ENCODE results near the gene FHOD3.

FHOD3 gene

DNA sequence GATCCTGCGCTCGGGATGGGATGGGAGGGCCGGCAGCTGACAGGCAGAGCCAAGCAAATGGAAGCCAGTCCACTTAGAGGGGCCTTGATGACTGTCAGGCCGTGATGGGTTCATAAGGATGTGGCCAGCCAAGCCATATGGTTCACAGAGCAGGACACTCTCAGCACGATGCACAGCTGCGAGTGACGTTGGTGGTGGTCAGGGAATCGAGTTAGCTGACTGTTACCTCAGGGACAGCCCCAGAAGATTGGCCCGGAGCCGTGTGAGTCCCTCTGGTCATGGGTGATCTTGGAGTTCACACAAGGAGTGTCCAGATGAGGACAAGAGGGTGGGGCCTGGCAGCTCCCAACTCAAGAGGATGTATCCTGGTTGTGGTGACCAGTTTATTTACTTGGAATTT is 461.1 kb downstream of the FHOD3 start:
- Histone ChIP-seq H3K4me3 (ENCODE audit: low read depth, low read length) (no peak overlapping the region), H3K36me3 (ENCODE audit: control insufficient read depth in 2 of 2, insufficient read depth in 1 of 2, low read length in 2 of 2) (peaks cover 0 to 6% of the 10 kb centered on the region in 2 experiments; a peak in 1 of 3 replicates), H3K4me1 (ENCODE audit: control insufficient read depth, insufficient read depth, low read length) (no peaks in the 10 kb centered on the region), H3K27ac (ENCODE audit: extremely low read depth, low read depth, low read length) (no peak overlapping the region), H3K9me3 (ENCODE audit: control insufficient read depth, insufficient read depth, low read depth, low read length) (no peaks in the 10 kb centered on the region)
- TF ChIP-seq ZNF394 (tag by site-specific recombination; IDR thresholded peaks at IDR 0.05; ENCODE audit: borderline replicate concordance) (no peak), ZNF157 (tag by site-specific recombination; IDR thresholded peaks at IDR 0.05) (no peak), ZNF610 (tag by site-specific recombination; IDR thresholded peaks at IDR 0.05; ENCODE audit: borderline replicate concordance) (no peak), ZEB2 (tag by site-specific recombination; IDR thresholded peaks at IDR 0.05) (no peak), ZFP37 (tag by site-specific recombination; IDR thresholded peaks at IDR 0.05) (no peak), ZFP41 (tag by site-specific recombination; IDR thresholded peaks at IDR 0.05; ENCODE audit: borderline replicate concordance) (no peak), ZNF350 (tag by site-specific recombination; IDR thresholded peaks at IDR 0.05) (no peak), ZNF146 (tag by site-specific recombination; IDR thresholded peaks at IDR 0.05) (no peak)
- CTCF ChIA-PET, result interaction anchor here (1.1 to 3.6 kb wide), 2 partner anchors 52 to 71 kb away, joined by 3 to 35 read pairs; no protein-coding TSS in a partner anchor
- POLR2A ChIA-PET, result no interaction called here

DNA sequence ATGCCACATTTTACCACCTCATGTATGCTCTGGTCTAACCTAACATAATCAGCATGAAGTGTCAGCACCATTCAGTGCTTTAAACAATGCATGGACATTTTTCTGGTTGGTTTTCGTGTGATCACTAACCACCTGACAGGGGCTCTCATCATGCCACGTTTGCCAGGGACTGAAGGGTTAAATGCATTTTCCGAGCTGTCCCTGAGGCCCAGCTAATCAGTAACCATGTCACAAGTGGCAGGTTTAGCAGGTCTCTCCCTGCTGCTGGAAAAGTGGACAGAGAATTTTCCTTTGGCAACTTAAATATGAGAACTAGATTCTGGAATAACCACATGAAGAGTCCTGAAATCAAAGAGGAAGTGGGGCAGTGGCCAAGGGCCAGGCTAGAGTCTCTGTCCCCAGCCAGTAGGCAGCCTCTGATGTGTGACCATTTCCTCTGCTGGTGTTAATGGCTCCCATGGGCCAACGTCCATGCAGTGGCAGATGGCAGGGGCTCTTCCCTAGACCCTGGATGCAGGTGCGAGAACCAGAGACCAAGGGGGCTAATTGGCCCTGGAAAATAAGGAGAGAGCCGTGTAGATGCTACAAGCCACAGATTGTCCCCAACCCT is 461.8 kb downstream of the FHOD3 start:
- ChIA-PET POLR2A (no interaction called here), CTCF (interaction anchor here (1.1 to 3.6 kb wide), 3 partner anchors 11 to 72 kb away, joined by 3 to 35 read pairs (median 5); no protein-coding TSS in a partner anchor)
- H3K4me3 ChIP-seq (ENCODE audit: low read depth, low read length), result no peak overlapping the region
- TF ChIP-seq KLF10 (tag by site-specific recombination; IDR thresholded peaks at IDR 0.05), result no peak
- no peak for TF ChIP-seq ZNF488 (tag by site-specific recombination; IDR thresholded peaks at IDR 0.05)
- no peak for TF ChIP-seq ZNF585B (tag by site-specific recombination; IDR thresholded peaks at IDR 0.05)
- TF ChIP-seq ZNF768 (tag by site-specific recombination; IDR thresholded peaks at IDR 0.05), result no peak
- TF ChIP-seq, protein P1, sequence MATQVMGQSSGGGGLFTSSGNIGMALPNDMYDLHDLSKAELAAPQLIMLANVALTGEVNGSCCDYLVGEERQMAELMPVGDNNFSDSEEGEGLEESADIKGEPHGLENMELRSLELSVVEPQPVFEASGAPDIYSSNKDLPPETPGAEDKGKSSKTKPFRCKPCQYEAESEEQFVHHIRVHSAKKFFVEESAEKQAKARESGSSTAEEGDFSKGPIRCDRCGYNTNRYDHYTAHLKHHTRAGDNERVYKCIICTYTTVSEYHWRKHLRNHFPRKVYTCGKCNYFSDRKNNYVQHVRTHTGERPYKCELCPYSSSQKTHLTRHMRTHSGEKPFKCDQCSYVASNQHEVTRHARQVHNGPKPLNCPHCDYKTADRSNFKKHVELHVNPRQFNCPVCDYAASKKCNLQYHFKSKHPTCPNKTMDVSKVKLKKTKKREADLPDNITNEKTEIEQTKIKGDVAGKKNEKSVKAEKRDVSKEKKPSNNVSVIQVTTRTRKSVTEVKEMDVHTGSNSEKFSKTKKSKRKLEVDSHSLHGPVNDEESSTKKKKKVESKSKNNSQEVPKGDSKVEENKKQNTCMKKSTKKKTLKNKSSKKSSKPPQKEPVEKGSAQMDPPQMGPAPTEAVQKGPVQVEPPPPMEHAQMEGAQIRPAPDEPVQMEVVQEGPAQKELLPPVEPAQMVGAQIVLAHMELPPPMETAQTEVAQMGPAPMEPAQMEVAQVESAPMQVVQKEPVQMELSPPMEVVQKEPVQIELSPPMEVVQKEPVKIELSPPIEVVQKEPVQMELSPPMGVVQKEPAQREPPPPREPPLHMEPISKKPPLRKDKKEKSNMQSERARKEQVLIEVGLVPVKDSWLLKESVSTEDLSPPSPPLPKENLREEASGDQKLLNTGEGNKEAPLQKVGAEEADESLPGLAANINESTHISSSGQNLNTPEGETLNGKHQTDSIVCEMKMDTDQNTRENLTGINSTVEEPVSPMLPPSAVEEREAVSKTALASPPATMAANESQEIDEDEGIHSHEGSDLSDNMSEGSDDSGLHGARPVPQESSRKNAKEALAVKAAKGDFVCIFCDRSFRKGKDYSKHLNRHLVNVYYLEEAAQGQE (tag by site-specific recombination; IDR thresholded peaks at IDR 0.05), result no peak
- no peak for TF ChIP-seq REPIN1 (tag by site-specific recombination; IDR thresholded peaks at IDR 0.05; ENCODE audit: low read depth)
- TF ChIP-seq SETDB1 (IDR thresholded peaks at IDR 0.05; ENCODE audit: insufficient read length, low read length), result no peak
- no peak for TF ChIP-seq ZNF433 (tag by site-specific recombination; IDR thresholded peaks at IDR 0.05; ENCODE audit: low read depth)
- TF ChIP-seq ZNF121 (tag by site-specific recombination; IDR thresholded peaks at IDR 0.05), result no peak
- peaks cover 0 to 6% of the 10 kb centered on the region in 2 experiments; a peak in 1 of 3 replicates for H3K36me3 ChIP-seq (ENCODE audit: control insufficient read depth in 2 of 2, insufficient read depth in 1 of 2, low read length in 2 of 2)
- H3K27ac ChIP-seq (ENCODE audit: extremely low read depth, low read depth, low read length), result no peak overlapping the region
- no peaks in the 10 kb centered on the region for H3K9me3 ChIP-seq (ENCODE audit: control insufficient read depth, insufficient read depth, low read depth, low read length)
- H3K4me1 ChIP-seq (ENCODE audit: control insufficient read depth, insufficient read depth, low read length), result no peaks in the 10 kb centered on the region

DNA sequence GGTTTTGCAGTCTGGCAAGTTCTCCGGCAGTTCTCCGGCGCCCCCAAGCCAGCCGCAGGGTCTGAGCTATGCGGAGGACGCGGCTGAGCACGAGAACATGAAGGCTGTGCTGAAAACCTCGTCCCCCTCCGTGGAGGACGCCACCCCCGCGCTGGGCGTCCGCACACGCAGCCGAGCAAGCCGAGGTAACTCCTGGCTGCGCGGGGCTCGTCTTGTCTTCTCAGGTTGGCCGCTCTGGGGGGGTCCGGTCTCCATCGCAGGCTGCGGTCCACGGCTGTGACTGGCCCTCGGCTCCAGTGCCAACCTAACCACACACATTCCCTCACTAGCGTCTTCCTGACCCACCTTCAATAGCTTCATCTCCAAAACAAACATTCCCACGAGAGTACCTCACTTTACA is 463.1 kb downstream of the FHOD3 start:
- CTCF ChIA-PET, result interaction anchor here (0.6 to 1.5 kb wide), 4 partner anchors 12 to 72 kb away, joined by 3 to 13 read pairs (median 6); no protein-coding TSS in a partner anchor
- Histone ChIP-seq H3K4me3 (ENCODE audit: low read depth, low read length) (no peak overlapping the region), H3K36me3 (ENCODE audit: control insufficient read depth in 2 of 2, insufficient read depth in 1 of 2, low read length in 2 of 2) (peaks cover 0 to 6% of the 10 kb centered on the region in 2 experiments; a peak in 1 of 3 replicates), H3K4me1 (ENCODE audit: control insufficient read depth, insufficient read depth, low read length) (no peaks in the 10 kb centered on the region), H3K9me3 (ENCODE audit: control insufficient read depth, insufficient read depth, low read depth, low read length) (no peaks in the 10 kb centered on the region), H3K27ac (ENCODE audit: extremely low read depth, low read depth, low read length) (no peak overlapping the region)
- POLR2A ChIA-PET, result no interaction called here
- no peak for TF ChIP-seq ZNF157 (tag by site-specific recombination; IDR thresholded peaks at IDR 0.05)
- TF ChIP-seq GLI2 (tag by site-specific recombination; IDR thresholded peaks at IDR 0.05; ENCODE audit: borderline replicate concordance, low read depth), result no peak
- TF ChIP-seq, protein P1 (tag by site-specific recombination; IDR thresholded peaks at IDR 0.05), result no peak
